Activated naive CD4-positive, alpha-beta T cell treated with anti-CD3 and anti-CD28 coated beads, Interleukin-2, amount 50 U/mL, for 72 hours (primary cell): Measurements from ENCODE around the gene TMEM271. TPM values are rescaled to one million over a fixed set of nuclear protein-coding genes. Genes with fewer than 3 reads are reported as not detected.
A peak's percentile ranks its signal among the peaks of the same experiment; 100 is the strongest.
"Not testable (repeated sequence)": the region's sequence is repeated elsewhere in the genome, so short reads cannot be mapped to it uniquely, and the experiment has no call there.

Experiments used
- ATAC-seq, 2 donors: fragments of 150-1000 bp; cut with Tn5 transposase; 2 replicates each; pipeline ENCODE4 v1.10.0; 2021; ENCODE audit warnings: mild to moderate bottlenecking in 2 of 2, moderate library complexity in 2 of 2
- DNase-seq, 2 donors: peaks; one replicate each; pipeline ENCODE4 v3.0.0; 2021 to 2022; ENCODE audit warnings: low spot score in 2 of 2
- H3K27ac Mint-ChIP-seq, 2 donors: one replicate each; pipeline ENCODE4 v1.8.0; 2022; ENCODE audit warnings: mild to moderate bottlenecking in 2 of 2, mixed read lengths in 2 of 2
- H3K36me3 Mint-ChIP-seq, 2 donors: one replicate each; pipeline ENCODE4 v1.8.0; 2022; ENCODE audit warnings: mixed read lengths in 2 of 2
- H3K9me3 Mint-ChIP-seq, 2 donors: one replicate each; pipeline ENCODE4 v1.8.0; 2022; ENCODE audit warnings: mixed read lengths in 2 of 2
- total RNA-seq, 2 donors: library from RNA; stranded (reverse); gene quantifications; one replicate each; pipeline ENCODE4 v1.2.3, GENCODE V29; 2022

Gene TMEM271
- total RNA-seq, 2 donors from 2014 or later: not detected

DNA sequence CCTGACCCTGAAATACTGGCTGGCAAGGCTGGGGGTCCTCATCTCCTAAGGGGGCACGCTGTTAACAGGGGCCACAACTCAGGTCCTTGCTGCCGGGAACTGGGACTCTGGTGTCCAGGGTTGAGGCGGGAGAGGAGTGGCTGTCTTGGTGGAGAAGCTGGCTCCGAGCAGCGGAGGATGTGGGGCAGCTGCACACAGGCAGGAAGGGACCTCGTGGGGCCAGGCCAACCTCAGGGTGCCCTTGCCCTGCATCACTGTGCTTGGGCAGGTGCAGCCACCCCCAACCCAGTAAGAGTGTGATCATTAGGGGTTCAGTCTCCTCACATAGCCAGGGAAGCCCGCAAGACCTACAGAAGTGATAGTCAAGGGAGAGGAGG is 36.6 kb upstream of the TMEM271 start:
- H3K9me3 Mint-ChIP-seq: peaks cover 5% of the 10 kb centered on the region in 2 donors
- no peaks in the 10 kb centered on the region for H3K36me3 Mint-ChIP-seq
- ATAC-seq (no peak), DNase-seq (peak in 1 of 2 donors; percentile 21)
- H3K27ac Mint-ChIP-seq: no peak overlapping the region

DNA sequence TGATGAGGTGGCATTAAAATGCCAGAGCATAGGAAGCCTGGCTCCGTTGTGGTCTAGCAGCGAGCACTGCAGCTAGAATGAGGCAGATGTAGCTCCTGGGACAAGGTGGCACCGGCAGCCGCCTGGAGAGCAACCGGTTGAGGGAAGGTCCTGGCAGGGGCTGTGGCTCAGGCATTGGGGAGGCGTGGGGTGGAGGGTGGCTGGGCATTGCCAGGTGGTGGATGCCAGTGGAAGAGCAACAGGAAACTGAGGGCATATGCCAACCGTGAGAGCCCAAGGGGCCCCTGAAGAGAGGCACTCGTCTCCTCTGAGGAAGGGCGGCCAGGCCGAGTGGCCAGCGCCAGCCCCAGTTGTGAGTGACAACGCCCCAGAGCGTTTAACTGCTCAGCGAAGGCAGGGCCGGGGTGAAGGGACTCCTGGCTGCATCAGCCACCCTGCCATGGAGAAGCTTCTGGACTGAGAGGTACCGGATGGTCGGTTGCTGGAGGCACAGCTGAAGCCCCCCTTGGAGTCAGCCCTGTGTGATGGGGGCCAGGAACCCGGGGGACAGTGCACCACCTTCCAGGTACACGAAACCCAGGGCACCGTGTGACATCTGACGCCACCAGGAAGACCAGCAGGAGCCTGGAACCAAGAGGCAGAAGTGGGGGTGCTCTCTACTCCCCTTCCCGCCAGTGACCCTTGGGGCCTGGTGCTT is 36.1 kb upstream of the TMEM271 start:
- H3K9me3 Mint-ChIP-seq: peaks cover 5% of the 10 kb centered on the region in 2 donors
- DNase-seq (peak in 1 of 2 donors; percentile 35), ATAC-seq (no peak)
- no peak overlapping the region for H3K27ac Mint-ChIP-seq
- no peaks in the 10 kb centered on the region for H3K36me3 Mint-ChIP-seq

GRCh38 chr4:610411-611261 is 34.5 kb upstream of the TMEM271 start:
- DNase-seq: peak in 1 of 2 donors; percentile 38
- ATAC-seq: no peak
- Mint-ChIP-seq H3K36me3 (no peaks in the 10 kb centered on the region), H3K9me3 (peaks cover 5% of the 10 kb centered on the region in 2 donors), H3K27ac (no peak overlapping the region)

- DNase-seq: peak in 1 of 2 donors; percentile 11
- no peak overlapping the region for H3K27ac Mint-ChIP-seq
- H3K36me3 Mint-ChIP-seq: no peaks in the 10 kb centered on the region
- ATAC-seq: no peak
- H3K9me3 Mint-ChIP-seq: peaks cover 5% of the 10 kb centered on the region in 2 donors
Observed at GRCh38 chr4:609400-610050, 33.4 kb upstream of the TMEM271 start.

DNA sequence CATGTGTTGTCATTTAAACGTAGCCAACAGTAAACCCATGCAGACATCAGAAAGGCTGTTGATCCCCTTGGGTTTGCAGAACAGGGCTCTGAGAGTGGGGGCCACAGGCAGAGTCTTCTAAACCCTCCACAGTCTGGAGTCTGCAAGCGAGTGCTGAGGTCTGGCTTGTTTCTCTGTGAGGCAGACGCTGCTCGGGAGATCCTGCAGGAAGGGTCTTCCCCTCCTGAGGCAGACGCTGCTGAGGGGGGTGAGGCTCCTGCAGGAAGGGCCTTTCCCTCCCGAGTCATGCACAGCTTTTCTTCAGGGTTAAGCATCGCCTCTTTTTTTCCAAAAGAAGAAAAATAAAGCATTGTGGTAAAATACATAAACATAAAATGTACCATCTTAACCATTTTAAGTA is 32.1 kb upstream of the TMEM271 start:
- peaks cover 5% of the 10 kb centered on the region in 2 donors for H3K9me3 Mint-ChIP-seq
- DNase-seq: peak in 1 of 2 donors; percentile 20
- H3K27ac Mint-ChIP-seq: no peak overlapping the region
- no peaks in the 10 kb centered on the region for H3K36me3 Mint-ChIP-seq
- ATAC-seq: no peak

GRCh38 chr4:605702-606425 is 29.8 kb upstream of the TMEM271 start:
- peaks cover 5% of the 10 kb centered on the region in 2 donors for H3K9me3 Mint-ChIP-seq
- ATAC-seq: no peak
- no peaks in the 10 kb centered on the region for H3K36me3 Mint-ChIP-seq
- no peak for DNase-seq
- no peak overlapping the region for H3K27ac Mint-ChIP-seq

DNA sequence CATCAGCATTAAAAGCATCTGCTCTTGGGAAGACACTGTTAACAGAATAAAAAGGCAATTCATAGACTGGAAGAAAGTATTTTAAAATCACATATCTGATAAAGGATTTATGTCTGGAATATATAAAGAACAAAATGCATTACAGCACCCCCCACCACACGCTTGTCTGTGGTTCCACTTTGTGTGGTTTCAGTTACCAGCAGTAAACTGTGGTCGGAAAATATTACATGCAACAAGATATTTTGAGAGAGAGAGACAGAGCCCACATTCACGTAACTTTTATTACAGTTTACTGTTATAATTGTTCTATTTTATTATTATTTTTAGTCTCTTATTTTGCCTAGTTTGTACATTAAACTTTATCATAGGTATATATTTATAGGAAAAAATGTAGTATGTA is 28.0 kb upstream of the TMEM271 start:
- Mint-ChIP-seq H3K9me3 (no peaks in the 10 kb centered on the region), H3K27ac (no peak overlapping the region), H3K36me3 (no peaks in the 10 kb centered on the region)
- ATAC-seq (peak in 1 of 2 donors; percentile 38), DNase-seq (peak in 1 of 2 donors; percentile 22)

DNA sequence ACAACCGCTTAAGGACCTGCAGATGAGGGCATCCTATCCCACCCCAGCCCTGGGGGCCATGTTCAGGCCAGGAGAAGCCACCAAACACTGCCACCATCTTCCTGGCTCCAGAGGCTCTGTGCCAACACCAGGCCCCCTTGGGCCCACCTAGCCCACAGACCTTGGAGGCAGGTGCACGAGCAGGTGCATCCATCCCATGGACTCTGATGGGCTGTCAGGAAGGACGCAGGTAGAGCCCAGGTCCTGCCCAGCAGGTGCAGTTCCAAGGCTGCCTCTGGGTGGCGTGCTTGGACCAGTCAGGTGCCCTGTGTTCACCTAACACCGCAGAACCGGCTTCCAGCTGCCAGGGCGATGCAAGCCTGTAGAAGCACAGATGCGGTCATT is 26.5 kb upstream of the TMEM271 start:
- DNase-seq (peak; percentile 63 to 87), ATAC-seq (peak; percentile 84 to 87)
- Mint-ChIP-seq H3K36me3 (no peaks in the 10 kb centered on the region), H3K9me3 (no peaks in the 10 kb centered on the region), H3K27ac (no peak overlapping the region)

GRCh38 chr4:601612-602558 is 25.8 kb upstream of the TMEM271 start:
- no peak overlapping the region for H3K27ac Mint-ChIP-seq
- ATAC-seq: peak in 1 of 2 donors; percentile 7
- no peaks in the 10 kb centered on the region for H3K36me3 Mint-ChIP-seq
- no peak for DNase-seq
- no peaks in the 10 kb centered on the region for H3K9me3 Mint-ChIP-seq

GRCh38 chr4:600850-601515 is 24.9 kb upstream of the TMEM271 start:
- peaks cover 0 to under 1% of the 10 kb centered on the region in 2 donors for H3K9me3 Mint-ChIP-seq
- ATAC-seq (peak in 1 of 2 donors; percentile 86), DNase-seq (peak in 1 of 2 donors; percentile 49)
- H3K27ac Mint-ChIP-seq: no peak overlapping the region
- no peaks in the 10 kb centered on the region for H3K36me3 Mint-ChIP-seq

DNA sequence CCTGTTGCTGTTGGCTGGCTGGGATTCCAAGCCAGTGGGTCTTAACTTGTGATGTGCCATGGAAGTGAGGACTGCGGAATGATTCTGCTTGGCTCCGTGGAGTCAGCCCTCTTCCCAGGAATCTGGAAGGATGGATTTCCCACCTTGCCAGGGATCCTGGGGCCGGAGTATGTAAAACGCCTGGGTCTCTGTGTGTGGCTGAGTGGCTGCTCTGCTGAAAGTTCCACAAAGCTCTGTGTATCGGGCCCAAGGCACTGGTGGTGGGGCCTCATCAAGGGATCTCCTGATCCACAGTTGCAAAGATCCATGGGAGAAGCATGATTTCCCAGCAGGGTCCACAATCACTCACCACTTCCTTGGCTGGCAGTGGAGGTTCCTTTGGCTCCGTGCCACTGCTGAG is 24.1 kb upstream of the TMEM271 start:
- H3K27ac Mint-ChIP-seq: no peak overlapping the region
- no peak for ATAC-seq

GRCh38 chr4:598925-599324 is 22.8 kb upstream of the TMEM271 start:
- Mint-ChIP-seq H3K27ac (no peak overlapping the region), H3K9me3 (peaks cover 5 to 8% of the 10 kb centered on the region in 2 donors)
- no peak for ATAC-seq

More for the DNA sequence above, 24.1 kb upstream of the TMEM271 start:
- peaks cover 0 to 8% of the 10 kb centered on the region in 2 donors for H3K9me3 Mint-ChIP-seq
- H3K36me3 Mint-ChIP-seq: peaks cover 0 to 7% of the 10 kb centered on the region in 2 donors
- no peak for DNase-seq

DNA sequence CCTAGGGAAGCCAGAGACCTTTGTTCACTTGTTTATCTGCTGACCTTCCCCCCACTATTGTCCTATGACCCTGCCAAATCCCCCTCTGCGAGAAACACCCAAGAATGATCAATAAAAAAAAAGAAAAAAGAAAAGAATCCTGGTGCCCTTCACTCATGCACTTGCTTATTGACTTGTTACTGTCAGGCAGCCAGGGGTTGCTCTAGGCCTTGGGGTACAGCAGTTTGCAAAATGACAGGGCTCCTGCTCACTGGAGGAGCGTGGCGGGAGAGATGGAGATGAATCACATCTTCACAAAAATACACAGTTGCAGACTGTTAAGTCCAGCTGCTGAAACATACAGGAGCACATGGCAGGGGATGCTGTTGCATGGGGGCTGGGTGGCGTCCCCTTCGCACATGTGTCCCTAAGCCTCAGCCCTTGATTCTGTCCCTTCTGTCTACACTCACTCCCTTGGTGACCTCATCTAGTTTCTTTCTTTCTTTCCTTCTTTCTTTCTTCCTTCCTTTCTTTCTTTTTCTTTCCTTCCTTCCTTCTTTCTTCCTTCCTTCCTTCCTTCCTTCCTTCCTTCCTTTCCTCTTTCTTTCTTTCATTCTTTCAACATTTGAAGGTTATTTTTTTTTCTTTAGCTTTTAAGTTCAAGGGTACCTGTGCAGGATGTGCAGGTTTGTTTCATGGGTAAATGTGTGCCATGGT is 16.9 kb upstream of the TMEM271 start:
- no peak overlapping the region for H3K27ac Mint-ChIP-seq
- DNase-seq: no peak
- ATAC-seq: no peak
- peaks cover 0 to 11% of the 10 kb centered on the region in 2 donors for H3K36me3 Mint-ChIP-seq
- H3K9me3 Mint-ChIP-seq: peaks cover 8 to 9% of the 10 kb centered on the region in 2 donors

More at GRCh38 chr4:598925-599324, 22.8 kb upstream of the TMEM271 start:
- peaks cover 0 to 7% of the 10 kb centered on the region in 2 donors for H3K36me3 Mint-ChIP-seq
- no peak for DNase-seq

GRCh38 chr4:592178-592577 is 16.1 kb upstream of the TMEM271 start:
- ATAC-seq, H3K9me3 Mint-ChIP-seq, H3K27ac Mint-ChIP-seq, DNase-seq: not testable (repeated sequence)
- H3K36me3 Mint-ChIP-seq: peaks cover 0 to 11% of the 10 kb centered on the region in 2 donors
